ENCODE results near the gene DHRS13.

DNA sequence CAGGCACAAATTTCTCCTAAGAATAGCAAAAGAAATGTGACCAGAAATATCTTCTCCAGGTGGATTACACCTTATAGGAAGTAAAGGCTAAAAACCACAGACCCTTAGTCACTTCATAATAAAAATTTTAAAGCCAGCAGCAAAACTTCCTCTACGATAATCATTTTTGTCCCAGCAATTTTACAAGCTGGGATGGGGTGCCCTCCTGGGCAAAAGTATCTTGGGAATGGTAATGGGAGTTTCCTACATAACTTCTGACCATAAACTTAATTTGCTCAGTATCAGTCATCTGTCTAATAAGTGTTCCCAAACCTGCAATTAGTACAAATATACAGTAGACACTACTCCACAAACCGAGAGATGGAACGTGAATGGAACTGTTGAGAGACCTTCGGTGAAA is 45.5 kb upstream of the DHRS13 start:
- TF ChIP-seq, protein P1, sequence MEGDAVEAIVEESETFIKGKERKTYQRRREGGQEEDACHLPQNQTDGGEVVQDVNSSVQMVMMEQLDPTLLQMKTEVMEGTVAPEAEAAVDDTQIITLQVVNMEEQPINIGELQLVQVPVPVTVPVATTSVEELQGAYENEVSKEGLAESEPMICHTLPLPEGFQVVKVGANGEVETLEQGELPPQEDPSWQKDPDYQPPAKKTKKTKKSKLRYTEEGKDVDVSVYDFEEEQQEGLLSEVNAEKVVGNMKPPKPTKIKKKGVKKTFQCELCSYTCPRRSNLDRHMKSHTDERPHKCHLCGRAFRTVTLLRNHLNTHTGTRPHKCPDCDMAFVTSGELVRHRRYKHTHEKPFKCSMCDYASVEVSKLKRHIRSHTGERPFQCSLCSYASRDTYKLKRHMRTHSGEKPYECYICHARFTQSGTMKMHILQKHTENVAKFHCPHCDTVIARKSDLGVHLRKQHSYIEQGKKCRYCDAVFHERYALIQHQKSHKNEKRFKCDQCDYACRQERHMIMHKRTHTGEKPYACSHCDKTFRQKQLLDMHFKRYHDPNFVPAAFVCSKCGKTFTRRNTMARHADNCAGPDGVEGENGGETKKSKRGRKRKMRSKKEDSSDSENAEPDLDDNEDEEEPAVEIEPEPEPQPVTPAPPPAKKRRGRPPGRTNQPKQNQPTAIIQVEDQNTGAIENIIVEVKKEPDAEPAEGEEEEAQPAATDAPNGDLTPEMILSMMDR (IDR thresholded peaks at IDR 0.05; ENCODE audit: low read length): no peak
- TF ChIP-seq EZH2 (optimal IDR thresholded peaks at IDR 0.05; ENCODE audit: low read depth, low read length): no peak

Data from MM.1S (cell line).